Amniotic epithelial cell (primary cell): ENCODE measurements around the gene CMIP.

Experiments
- DNase-seq: peaks from one replicate; pipeline ENCODE4 v3.0.0-alpha.2; 2010; ENCODE audit warnings: low read depth

The CMIP gene

GRCh38 chr16:81607006-81607405, 162.4 kb downstream of the CMIP start:
- DNase-seq = no peak

GRCh38 chr16:81607805-81608522, 163.4 kb downstream of the CMIP start:
- DNase-seq = no peak

- DNase-seq = peak; percentile 70
Observed at GRCh38 chr16:81608523-81609209, 164.1 kb downstream of the CMIP start.

- no peak for DNase-seq
Observed at GRCh38 chr16:81609323-81609892, 164.8 kb downstream of the CMIP start.

- DNase-seq = peak; percentile 41
Observed at GRCh38 chr16:81610144-81610842, 165.7 kb downstream of the CMIP start.

GRCh38 chr16:81610936-81611335, 166.3 kb downstream of the CMIP start:
- DNase-seq = no peak

- no peak for DNase-seq
Observed at GRCh38 chr16:81611721-81612120, 167.1 kb downstream of the CMIP start.

GRCh38 chr16:81612351-81613163, 167.9 kb downstream of the CMIP start:
- no peak for DNase-seq

GRCh38 chr16:81614171-81614570, 169.6 kb downstream of the CMIP start:
- no peak for DNase-seq

GRCh38 chr16:81614654-81615359, 170.2 kb downstream of the CMIP start:
- DNase-seq = no peak

- DNase-seq = no peak
Observed at GRCh38 chr16:81615411-81615810, 170.8 kb downstream of the CMIP start.

- no peak for DNase-seq
Observed at GRCh38 chr16:81615833-81616232, 171.2 kb downstream of the CMIP start.

- DNase-seq = peak; percentile 64
Observed at GRCh38 chr16:81616321-81617020, 171.9 kb downstream of the CMIP start.

GRCh38 chr16:81617021-81617346, 172.4 kb downstream of the CMIP start:
- DNase-seq = no peak

GRCh38 chr16:81618187-81618586, 173.6 kb downstream of the CMIP start:
- DNase-seq = no peak

- DNase-seq = peak; percentile 28
Observed at GRCh38 chr16:81618661-81619060, 174.1 kb downstream of the CMIP start.

GRCh38 chr16:81620029-81620428, 175.4 kb downstream of the CMIP start:
- no peak for DNase-seq

GRCh38 chr16:81620796-81621195, 176.2 kb downstream of the CMIP start:
- no peak for DNase-seq

GRCh38 chr16:81621496-81621895, 176.9 kb downstream of the CMIP start:
- DNase-seq = no peak

GRCh38 chr16:81623365-81624102, 178.9 kb downstream of the CMIP start:
- peak; percentile 37 for DNase-seq
